Measurements from ENCODE around the gene ZNF571. TPM values are rescaled to one million over a fixed set of nuclear protein-coding genes. Genes with fewer than 3 reads are reported as not detected.

The ZNF571 gene
- polyA plus RNA-seq, 1 of the 3 experiments (the other 2 are of a cell fraction): 1.1 TPM

- no peak overlapping the region for H3K27ac ChIP-seq (ENCODE audit: low read depth in 2 of 2, low read length in 1 of 2)
- peaks cover 62% of the 10 kb centered on the region for H3K9me3 ChIP-seq
- no peaks in the 10 kb centered on the region for H4K20me1 ChIP-seq (ENCODE audit: insufficient read depth)
- WGBS (ENCODE audit: low lambda C conversion rate): 61% methylated on average over 7 of the region's 7 CpGs
- H3K9me2 ChIP-seq: no peaks in the 10 kb centered on the region
- H3K4me2 ChIP-seq: no peak overlapping the region
- H3K27me3 ChIP-seq (ENCODE audit: insufficient read depth): no peaks in the 10 kb centered on the region
- TF ChIP-seq YY1 (IDR thresholded peaks at IDR 0.05; ENCODE audit: low read depth) (no peak), POLR2AphosphoS5 (IDR thresholded peaks at IDR 0.05; ENCODE audit: low read depth, low read length) (no peak), MEF2A (IDR thresholded peaks at IDR 0.05; ENCODE audit: borderline replicate concordance, low read depth) (no peak), USF2 (IDR thresholded peaks at IDR 0.05; ENCODE audit: borderline replicate concordance, low read depth, low read length) (no peak), IRF3 (IDR thresholded peaks at IDR 0.05; ENCODE audit: low read depth, low read length) (no peak), FOXJ3 (CRISPR knock-in tag; IDR thresholded peaks at IDR 0.05) (no peak), PBX3 (IDR thresholded peaks at IDR 0.05) (no peak), CHD2 (IDR thresholded peaks at IDR 0.05; ENCODE audit: low read length, partially characterized antibody) (no peak)
- ChIA-PET POLR2A (no interaction called here), CTCF (no interaction called here)
- H3K9ac ChIP-seq: no peak overlapping the region
- H2AFZ ChIP-seq (ENCODE audit: low read depth): no peak overlapping the region
- no peak for DNase-seq
- H3K36me3 ChIP-seq (replicated peaks in 1 of 2; ENCODE audit: control insufficient read depth in 1 of 2, insufficient read depth in 2 of 2, low read length in 1 of 2): peaks cover 25 to 34% of the 10 kb centered on the region in 2 experiments
- no peaks in the 10 kb centered on the region for H3K4me1 ChIP-seq (ENCODE audit: control insufficient read depth in 1 of 2, insufficient read depth in 2 of 2, low read depth in 1 of 2, low read length in 1 of 2)
- H3K79me2 ChIP-seq (ENCODE audit: insufficient read depth): no peaks in the 10 kb centered on the region
- peaks cover 2% of the 10 kb centered on the region for H3F3A ChIP-seq (replicated peaks; ENCODE audit: insufficient read depth)
- H3K4me3 ChIP-seq (ENCODE audit: low read depth in 2 of 2, low read length in 1 of 2): no peak overlapping the region; a peak in 1 of 4 replicates
These were observed 29.8 kb downstream of the ZNF571 start for GRCh38 chr19:37564624-37565369.

- Histone ChIP-seq H3K27ac (ENCODE audit: low read depth in 2 of 2, low read length in 1 of 2) (no peak overlapping the region), H3K4me1 (ENCODE audit: control insufficient read depth in 1 of 2, insufficient read depth in 2 of 2, low read depth in 1 of 2, low read length in 1 of 2) (no peaks in the 10 kb centered on the region), H2AFZ (ENCODE audit: low read depth) (no peak overlapping the region), H3K9me3 (peaks cover 70% of the 10 kb centered on the region), H3K9ac (no peak overlapping the region), H3K4me2 (no peak overlapping the region), H3K4me3 (ENCODE audit: low read depth in 2 of 2, low read length in 1 of 2) (no peak overlapping the region), H3K79me2 (ENCODE audit: insufficient read depth) (no peaks in the 10 kb centered on the region), H3K9me2 (no peaks in the 10 kb centered on the region), H3F3A (replicated peaks; ENCODE audit: insufficient read depth) (peaks cover 2% of the 10 kb centered on the region), H4K20me1 (ENCODE audit: insufficient read depth) (no peaks in the 10 kb centered on the region), H3K27me3 (ENCODE audit: insufficient read depth) (no peaks in the 10 kb centered on the region), H3K36me3 (replicated peaks in 1 of 2; ENCODE audit: control insufficient read depth in 1 of 2, insufficient read depth in 2 of 2, low read length in 1 of 2) (peaks cover 23 to 37% of the 10 kb centered on the region in 2 experiments)
- ChIA-PET POLR2A (no interaction called here), CTCF (no interaction called here)
- no peak for DNase-seq
- 44% methylated on average over 3 of the region's 3 CpGs for whole genome bisulfite sequencing (ENCODE audit: low lambda C conversion rate)
- no peak for TF ChIP-seq ZBTB33 (IDR thresholded peaks at IDR 0.05; ENCODE audit: borderline replicate concordance, low read depth)
- no peak for TF ChIP-seq TAF1 (IDR thresholded peaks at IDR 0.05; ENCODE audit: borderline replicate concordance, low read depth, low read length)
- no peak for TF ChIP-seq PBX3 (IDR thresholded peaks at IDR 0.05)
- TF ChIP-seq RXRA (IDR thresholded peaks at IDR 0.05; ENCODE audit: borderline replicate concordance, low read depth): no peak
- no peak for TF ChIP-seq EZH2phosphoT487 (IDR thresholded peaks at IDR 0.05; ENCODE audit: borderline replicate concordance, low read depth)
- TF ChIP-seq YY1 (IDR thresholded peaks at IDR 0.05; ENCODE audit: low read depth): no peak
- TF ChIP-seq EP300 (IDR thresholded peaks at IDR 0.05; ENCODE audit: borderline replicate concordance in 1 of 2, low read depth in 1 of 2, low read length in 1 of 2): no peak
- TF ChIP-seq CTCF (IDR thresholded peaks at IDR 0.05): no peak
- no peak for TF ChIP-seq GABPA (IDR thresholded peaks at IDR 0.05; ENCODE audit: low read depth)
- TF ChIP-seq SIN3A (IDR thresholded peaks at IDR 0.05; ENCODE audit: borderline replicate concordance, low read depth, low read length): no peak
These were observed 31.1 kb downstream of the ZNF571 start for GRCh38 chr19:37563518-37563917.
